Stimulated activated CD8-positive, alpha-beta memory T cell treated with anti-CD3 and anti-CD28 coated beads, Interleukin-7, amount 100 ng/mL, for 1 hour (primary cell): ENCODE data around the gene PRKCQ.
"Not testable (repeated sequence)": the region's sequence is repeated elsewhere in the genome, so short reads cannot be mapped to it uniquely, and the experiment has no call there.

ENCODE experiments used
- DNase-seq, 2 donors: peaks; one replicate each; pipeline ENCODE4 v3.0.0-alpha.2; 2020; ENCODE audit warnings: low read depth in 2 of 2

The PRKCQ gene

DNA sequence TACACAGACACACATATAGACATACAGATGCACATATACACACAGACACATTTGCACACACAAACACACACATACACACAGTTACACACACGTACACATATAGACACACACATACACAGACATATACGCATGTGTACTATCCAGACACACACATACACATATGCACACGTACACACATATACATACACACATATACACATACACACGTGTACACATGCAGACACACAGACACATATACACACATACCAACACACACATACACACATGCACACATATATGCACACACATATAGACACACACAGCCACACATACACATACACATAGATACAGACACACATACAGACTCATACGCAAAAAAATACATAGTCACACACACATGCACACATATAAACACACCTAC lies 193.1 kb downstream of the PRKCQ start:
- DNase-seq: no peak

- no peak for DNase-seq
Measured at GRCh38 chr10:6386346-6386745, 193.7 kb downstream of the PRKCQ start.

DNA sequence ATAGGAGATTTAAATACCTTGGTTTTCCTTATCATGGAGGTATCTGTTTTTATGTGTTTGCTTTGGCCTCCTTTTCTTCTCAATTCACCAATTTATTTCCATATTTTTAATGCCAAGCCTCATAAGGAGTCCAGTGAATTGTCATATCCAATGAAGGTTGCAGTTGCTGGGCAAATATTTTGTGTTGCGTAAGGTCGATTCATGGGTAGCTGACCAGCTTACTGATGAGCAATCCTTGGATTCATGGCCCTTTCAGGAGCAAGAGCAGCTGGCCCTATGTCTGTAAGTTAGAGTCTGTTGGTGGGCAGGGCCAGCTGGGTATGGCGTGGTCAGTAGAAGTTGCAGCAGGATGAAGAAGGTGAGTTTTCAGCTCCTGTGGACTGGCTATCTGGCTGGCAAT lies 194.4 kb downstream of the PRKCQ start:
- DNase-seq: no peak

DNA sequence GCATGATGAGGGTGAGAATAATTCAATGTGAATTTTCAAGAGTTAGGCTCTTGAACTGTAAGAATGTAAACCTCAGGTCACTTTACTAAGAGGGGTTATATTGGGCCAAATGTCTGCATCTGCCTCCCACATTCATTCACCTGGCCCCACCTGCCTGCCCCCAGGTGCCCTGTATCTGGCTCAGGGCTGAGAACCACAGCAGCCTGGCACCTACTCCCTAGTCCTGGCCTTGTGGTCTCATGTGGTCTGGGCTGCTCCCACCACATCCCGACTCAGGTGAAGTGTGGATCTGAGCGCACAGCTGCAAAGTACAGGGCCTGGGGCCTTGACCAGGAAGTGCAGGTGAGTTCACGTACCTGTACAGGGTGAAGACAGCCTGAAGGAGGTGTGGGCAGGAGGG lies 195.2 kb downstream of the PRKCQ start:
- no peak for DNase-seq

- no peak for DNase-seq
Measured at GRCh38 chr10:6384031-6384430, 196.0 kb downstream of the PRKCQ start.

DNA sequence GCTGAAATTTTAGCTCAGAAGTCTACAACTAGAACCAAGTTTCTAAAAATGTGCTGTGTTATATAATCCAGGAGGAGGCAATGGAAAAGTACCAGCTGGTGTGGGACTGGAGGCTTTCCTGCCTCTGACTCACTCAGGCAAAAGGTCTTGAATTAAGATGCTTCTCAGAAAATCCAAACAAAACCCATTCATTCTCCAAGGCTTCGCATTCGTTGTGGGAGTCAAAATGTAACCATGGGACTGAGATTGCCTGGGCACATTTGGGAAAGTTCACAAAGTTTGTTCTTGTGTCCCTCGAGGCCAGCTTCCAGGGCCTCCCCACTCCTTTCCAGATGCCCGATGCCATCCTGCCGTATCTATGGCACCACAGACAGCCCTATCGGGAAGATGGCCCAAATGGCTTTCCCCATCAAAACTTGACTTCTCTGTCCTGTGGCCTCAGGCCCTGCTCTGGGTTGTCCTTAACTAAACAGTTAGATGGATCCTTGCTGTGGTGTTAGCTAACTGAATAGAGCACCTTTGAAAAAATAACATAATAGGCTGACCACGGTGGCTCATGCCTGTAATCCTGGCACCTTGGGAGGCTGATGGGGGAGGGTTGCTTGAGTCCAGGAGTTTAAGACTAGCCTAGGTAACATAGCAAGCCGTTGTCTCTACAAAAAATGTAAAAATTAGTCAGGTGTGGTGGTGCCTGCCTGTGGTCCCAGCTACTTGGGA lies 196.8 kb downstream of the PRKCQ start:
- no peak for DNase-seq

- no peak for DNase-seq
Measured at GRCh38 chr10:6382081-6382480, 198.0 kb downstream of the PRKCQ start.

- not testable (repeated sequence) for DNase-seq
Measured at GRCh38 chr10:6380478-6380877, 199.6 kb downstream of the PRKCQ start.

GRCh38 chr10:6379015-6379776 lies 200.9 kb downstream of the PRKCQ start:
- no peak for DNase-seq
